Measurements from ENCODE around the gene PAK6.

The PAK6 gene

DNA sequence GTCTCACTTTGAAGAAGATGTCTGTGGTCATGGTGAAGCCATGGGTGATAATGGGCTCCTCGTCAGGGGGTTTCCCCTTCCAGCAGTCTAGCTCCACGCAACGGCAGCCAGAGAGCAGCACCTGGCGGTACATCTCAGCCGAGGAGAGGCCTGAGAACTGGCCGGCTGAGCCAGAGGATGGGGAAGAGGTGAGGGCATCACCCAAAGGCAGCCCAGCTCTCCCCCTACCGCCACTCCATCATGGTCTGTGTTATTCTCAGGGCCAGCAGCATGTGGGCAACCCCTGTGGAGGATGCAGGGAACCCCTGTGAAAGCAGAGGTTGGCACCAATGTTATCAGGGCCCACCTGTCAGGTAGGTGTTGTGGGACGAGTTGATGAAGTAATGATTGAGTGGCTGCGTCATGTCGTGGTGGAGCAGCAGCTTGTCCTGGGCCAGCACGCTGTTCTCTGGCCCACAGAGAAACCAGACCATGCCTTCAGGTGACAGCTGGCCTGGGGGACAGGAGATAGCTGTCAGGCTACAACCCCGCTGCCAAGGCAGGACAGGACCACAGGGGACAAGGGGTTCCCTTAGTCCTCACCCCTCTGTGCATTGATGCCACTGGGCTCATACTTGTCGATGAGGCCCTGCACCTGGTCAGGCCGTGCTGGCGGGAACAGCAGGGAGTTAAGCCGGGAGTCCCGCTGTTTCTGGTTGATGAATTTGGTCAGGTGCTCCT, 59.5 kb downstream of the PAK6 start:
- TF ChIP-seq, protein P1, sequence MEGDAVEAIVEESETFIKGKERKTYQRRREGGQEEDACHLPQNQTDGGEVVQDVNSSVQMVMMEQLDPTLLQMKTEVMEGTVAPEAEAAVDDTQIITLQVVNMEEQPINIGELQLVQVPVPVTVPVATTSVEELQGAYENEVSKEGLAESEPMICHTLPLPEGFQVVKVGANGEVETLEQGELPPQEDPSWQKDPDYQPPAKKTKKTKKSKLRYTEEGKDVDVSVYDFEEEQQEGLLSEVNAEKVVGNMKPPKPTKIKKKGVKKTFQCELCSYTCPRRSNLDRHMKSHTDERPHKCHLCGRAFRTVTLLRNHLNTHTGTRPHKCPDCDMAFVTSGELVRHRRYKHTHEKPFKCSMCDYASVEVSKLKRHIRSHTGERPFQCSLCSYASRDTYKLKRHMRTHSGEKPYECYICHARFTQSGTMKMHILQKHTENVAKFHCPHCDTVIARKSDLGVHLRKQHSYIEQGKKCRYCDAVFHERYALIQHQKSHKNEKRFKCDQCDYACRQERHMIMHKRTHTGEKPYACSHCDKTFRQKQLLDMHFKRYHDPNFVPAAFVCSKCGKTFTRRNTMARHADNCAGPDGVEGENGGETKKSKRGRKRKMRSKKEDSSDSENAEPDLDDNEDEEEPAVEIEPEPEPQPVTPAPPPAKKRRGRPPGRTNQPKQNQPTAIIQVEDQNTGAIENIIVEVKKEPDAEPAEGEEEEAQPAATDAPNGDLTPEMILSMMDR (IDR thresholded peaks at IDR 0.05; ENCODE audit: extremely low read depth, insufficient read depth, missing control alignments) = no peak
- in situ Hi-C loops (cut with MboI; ENCODE audit: low pct_unique_long_range_greater_than_20kb, low sequenced_read_pairs, unreplicated experiment) = no loop called here
- DNase-seq (ENCODE audit: low spot score) = no peak

DNA sequence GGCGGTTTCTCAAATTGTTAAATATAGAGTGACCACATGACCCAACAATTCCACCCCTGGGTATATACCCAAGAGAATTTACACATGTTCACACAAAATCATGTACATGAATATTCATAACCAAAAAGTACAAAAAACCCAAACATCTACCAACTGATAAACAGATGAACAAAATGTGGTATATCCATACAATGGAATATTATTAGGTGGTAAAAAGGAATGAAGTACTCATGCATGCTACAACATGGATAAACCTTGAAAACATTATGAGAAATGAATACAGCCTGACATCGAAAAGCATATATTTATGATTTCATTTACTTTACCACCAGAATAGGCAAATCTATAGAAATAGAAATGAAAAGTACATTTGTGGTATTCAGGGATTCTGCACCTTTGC, 61.5 kb downstream of the PAK6 start:
- DNase-seq (ENCODE audit: low spot score) = no peak
- in situ Hi-C loops (cut with MboI; ENCODE audit: low pct_unique_long_range_greater_than_20kb, low sequenced_read_pairs, unreplicated experiment) = no loop called here
- TF ChIP-seq, protein P1 (IDR thresholded peaks at IDR 0.05; ENCODE audit: extremely low read depth, insufficient read depth, missing control alignments) = no peak

DNA sequence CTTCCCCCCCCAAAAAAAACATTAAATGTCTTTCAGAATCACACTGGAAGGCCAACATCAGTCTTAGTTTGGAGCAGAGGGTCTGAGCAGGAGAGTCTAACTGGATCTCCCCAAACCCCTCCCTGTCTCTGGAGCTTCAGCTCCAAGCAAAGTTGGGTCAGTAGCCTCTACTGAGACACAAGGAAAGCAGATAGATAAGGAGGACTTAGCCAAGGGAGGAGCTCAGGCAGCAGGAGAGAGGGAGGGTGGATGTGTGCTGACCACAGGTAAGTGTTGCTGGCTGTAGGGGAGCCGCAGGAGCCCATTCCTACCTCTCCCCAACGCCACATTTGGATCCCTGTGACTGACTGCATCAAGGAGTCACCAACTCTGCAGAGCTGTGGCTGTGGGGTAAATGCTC, 61.9 kb downstream of the PAK6 start:
- DNase-seq (ENCODE audit: low spot score) = no peak
- TF ChIP-seq, protein P1 (IDR thresholded peaks at IDR 0.05; ENCODE audit: extremely low read depth, insufficient read depth, missing control alignments) = no peak
- in situ Hi-C loops (cut with MboI; ENCODE audit: low pct_unique_long_range_greater_than_20kb, low sequenced_read_pairs, unreplicated experiment) = no loop called here

DNA sequence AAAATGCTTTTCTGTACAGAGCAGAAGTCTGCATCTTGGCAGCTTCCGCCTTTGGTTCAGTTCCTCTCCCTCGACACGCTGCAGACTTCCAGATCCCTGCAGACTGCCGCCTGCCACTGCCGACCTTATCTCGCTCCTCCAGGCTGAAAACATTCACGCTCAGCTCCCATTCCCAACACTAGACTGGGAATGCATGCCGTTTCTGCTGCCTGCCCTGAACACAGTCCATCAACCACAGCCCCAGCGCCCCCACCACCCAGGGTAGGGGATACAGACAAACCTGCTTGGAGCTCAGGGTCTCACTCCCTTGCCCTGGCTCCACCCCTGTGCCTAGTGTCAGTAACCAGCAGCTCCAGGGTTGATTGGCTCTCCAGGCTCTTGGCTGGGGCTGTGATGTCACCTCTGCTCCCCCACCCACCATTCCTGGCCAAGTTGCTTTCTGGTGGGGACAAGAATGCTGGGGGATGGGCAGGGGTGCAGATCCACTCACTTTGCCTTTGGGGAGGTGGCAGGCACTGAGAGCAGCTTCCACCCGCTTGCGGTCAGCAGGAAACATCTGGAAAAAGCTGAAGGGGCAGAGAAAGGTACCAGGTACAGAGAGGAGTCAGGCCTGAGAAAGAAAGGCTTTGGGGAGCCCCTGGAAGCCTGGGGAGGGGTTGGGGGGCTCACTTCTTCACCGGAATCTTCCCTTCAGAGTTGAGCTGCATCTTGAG, 62.8 kb downstream of the PAK6 start:
- no peak for DNase-seq (ENCODE audit: low spot score)
- in situ Hi-C loops (cut with MboI; ENCODE audit: low pct_unique_long_range_greater_than_20kb, low sequenced_read_pairs, unreplicated experiment) = no loop called here
- TF ChIP-seq, protein P1 (IDR thresholded peaks at IDR 0.05; ENCODE audit: extremely low read depth, insufficient read depth, missing control alignments) = no peak

DNA sequence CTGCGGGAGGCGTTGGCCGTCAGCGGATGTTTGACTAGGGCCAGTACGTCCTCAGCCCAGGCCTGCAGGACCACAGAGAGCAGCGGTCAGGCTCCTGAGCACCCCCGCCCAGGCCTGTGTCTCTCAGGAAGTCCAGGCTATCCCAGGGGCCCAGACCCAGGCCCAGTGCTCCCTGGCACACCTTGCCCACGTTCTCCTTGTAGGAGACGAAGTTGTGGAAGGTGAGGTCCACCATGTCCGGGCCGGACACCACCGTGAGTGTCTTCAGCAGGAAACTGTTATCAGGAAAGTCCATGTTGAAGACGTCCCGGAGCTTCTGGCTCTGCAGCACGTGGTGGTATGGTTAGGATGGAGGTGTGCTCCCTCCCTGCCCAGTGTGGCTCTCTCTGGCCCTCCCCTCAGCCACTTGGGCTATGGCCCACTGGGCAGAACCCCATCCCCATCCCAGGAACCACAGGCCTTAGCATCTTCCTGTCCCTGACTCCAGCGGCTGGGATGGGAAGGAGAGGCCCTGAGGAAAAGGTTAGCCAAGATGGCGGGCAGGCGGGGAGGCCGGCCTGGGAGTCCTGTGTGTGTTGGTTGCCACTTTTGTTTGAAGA, 63.5 kb downstream of the PAK6 start:
- in situ Hi-C loops (cut with MboI; ENCODE audit: low pct_unique_long_range_greater_than_20kb, low sequenced_read_pairs, unreplicated experiment) = no loop called here
- no peak for DNase-seq (ENCODE audit: low spot score)
- TF ChIP-seq, protein P1 (IDR thresholded peaks at IDR 0.05; ENCODE audit: extremely low read depth, insufficient read depth, missing control alignments) = no peak

DNA sequence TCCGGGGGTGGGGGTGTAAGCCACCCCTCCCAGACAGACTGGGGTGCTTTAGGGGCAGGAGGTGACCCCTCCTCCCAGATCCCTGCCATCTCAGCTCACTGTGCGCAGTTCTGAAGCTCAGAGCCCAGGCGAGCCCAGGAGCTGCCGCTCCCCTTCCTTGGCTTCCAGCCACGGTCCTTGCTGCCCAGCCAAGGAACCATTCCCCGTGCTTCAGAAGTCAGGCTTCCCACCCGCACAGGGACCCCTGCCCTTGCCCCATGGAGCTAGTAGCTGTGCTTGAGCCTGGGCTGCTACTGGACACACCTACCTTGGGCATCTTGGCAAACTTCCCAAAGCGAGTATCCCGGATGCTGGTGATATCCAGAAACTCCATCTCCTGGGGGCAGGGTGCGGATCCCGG, 64.1 kb downstream of the PAK6 start:
- in situ Hi-C loops (cut with MboI; ENCODE audit: low pct_unique_long_range_greater_than_20kb, low sequenced_read_pairs, unreplicated experiment) = no loop called here
- no peak for DNase-seq (ENCODE audit: low spot score)
- TF ChIP-seq, protein P1 (IDR thresholded peaks at IDR 0.05; ENCODE audit: extremely low read depth, insufficient read depth, missing control alignments) = no peak
